Colonic mucosa (tissue), 4 donors: Measurements from ENCODE around the gene RPTOR. TPM values are rescaled to one million over a fixed set of nuclear protein-coding genes. Genes with fewer than 3 reads are reported as not detected.

ENCODE experiments used
- DNase-seq: peaks from one replicate; pipeline ENCODE4 v3.0.0-alpha.2; 2020
- H3K27ac ChIP-seq: fragments of 200-600 bp; one replicate; pipeline ENCODE4 v1.8.0; 2021
- H3K27me3 ChIP-seq: fragments of 200-600 bp; one replicate; pipeline ENCODE4 v1.8.0; 2021
- H3K36me3 ChIP-seq: fragments of 200-600 bp; one replicate; pipeline ENCODE4 v1.8.0; 2021
- H3K4me1 ChIP-seq: fragments of 200-600 bp; one replicate; pipeline ENCODE4 v1.8.0; 2021; ENCODE audit warnings: mild to moderate bottlenecking
- H3K4me3 ChIP-seq: fragments of 200-600 bp; one replicate; pipeline ENCODE4 v1.8.0; 2021
- H3K9ac ChIP-seq, 2 donors: one replicate each; pipeline ENCODE4 v1.7.0; 2013; ENCODE audit warnings: control low read depth in 2 of 2, low read depth in 2 of 2, low read length in 2 of 2
- H3K9me3 ChIP-seq: fragments of 200-600 bp; one replicate; pipeline ENCODE4 v1.8.0; 2021
- intact Hi-C: fragments of 100-400 bp; cut with DNase I; formaldehyde crosslinking; loops from one replicate; pipeline ENCODE4 v1.14.1; 2022
- total RNA-seq, 2 donors: library from RNA; stranded (reverse); fragmentation: NEBNext Ultra II Directional in 1 of 2; extraction: Animal tissue kit (Norgen Biotek cat#: 25700) in 1 of 2; gene quantifications; one replicate each; pipeline ENCODE4 v1.2.1, GENCODE V29; 2021
- TF ChIP-seq, protein P1 (sequence below): fragments of 200-600 bp; IDR thresholded peaks from one replicate; pipeline ENCODE4 v1.8.0; 2022; ENCODE audit warnings: antibody characterized with exemption, mild to moderate bottlenecking
- donor health status: healthy.
- donor health status: DM: no; HTN: no; CAD: no.
- donor health status: DM: no; HTN: no; CAD: no.

The RPTOR gene
- total RNA-seq, 2 donors from 2014 or later: 21.2 to 39.6 TPM

DNA sequence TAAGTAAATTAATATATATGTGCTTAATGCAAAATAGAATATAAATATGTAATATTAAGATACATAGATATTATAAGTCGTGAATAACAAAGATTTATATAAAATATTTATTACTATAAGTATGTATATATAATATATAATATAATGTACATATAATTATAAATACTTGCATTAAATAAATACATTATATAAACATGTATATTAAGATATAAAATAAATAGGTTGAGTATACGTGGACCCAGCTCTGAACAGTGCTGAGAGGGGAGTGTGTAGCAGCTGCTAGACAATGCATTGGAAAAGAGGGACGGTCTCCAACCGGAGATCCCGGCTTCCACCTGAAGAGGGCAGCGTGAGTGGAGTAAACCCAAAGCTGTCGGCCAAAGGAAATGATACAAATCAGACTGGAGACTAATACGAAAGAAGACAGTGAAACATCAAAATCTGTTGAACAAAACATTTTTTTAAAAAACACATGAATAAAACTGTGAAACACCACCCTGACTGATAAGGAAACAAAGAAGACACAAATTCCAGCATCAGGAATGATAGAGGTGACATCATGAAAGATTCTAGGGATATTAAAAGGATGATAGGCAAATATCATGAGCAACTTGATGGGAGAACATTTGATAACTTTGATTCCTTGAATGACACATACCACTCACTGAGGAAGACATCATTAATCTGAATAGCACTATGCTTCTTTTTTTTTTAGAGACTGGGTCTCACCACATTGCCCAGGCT lies 321.6 kb downstream of the RPTOR start:
- no peak overlapping the region for H3K27ac ChIP-seq
- H3K9me3 ChIP-seq: no peaks in the 10 kb centered on the region
- intact Hi-C loops: loop anchor here (5.0 kb wide), 1 partner anchor 111 kb away; no protein-coding TSS in a partner anchor
- H3K27me3 ChIP-seq: no peaks in the 10 kb centered on the region
- peak; percentile 72 for DNase-seq
- H3K4me1 ChIP-seq: no peaks in the 10 kb centered on the region
- H3K9ac ChIP-seq: no peak overlapping the region
- TF ChIP-seq, protein P1, sequence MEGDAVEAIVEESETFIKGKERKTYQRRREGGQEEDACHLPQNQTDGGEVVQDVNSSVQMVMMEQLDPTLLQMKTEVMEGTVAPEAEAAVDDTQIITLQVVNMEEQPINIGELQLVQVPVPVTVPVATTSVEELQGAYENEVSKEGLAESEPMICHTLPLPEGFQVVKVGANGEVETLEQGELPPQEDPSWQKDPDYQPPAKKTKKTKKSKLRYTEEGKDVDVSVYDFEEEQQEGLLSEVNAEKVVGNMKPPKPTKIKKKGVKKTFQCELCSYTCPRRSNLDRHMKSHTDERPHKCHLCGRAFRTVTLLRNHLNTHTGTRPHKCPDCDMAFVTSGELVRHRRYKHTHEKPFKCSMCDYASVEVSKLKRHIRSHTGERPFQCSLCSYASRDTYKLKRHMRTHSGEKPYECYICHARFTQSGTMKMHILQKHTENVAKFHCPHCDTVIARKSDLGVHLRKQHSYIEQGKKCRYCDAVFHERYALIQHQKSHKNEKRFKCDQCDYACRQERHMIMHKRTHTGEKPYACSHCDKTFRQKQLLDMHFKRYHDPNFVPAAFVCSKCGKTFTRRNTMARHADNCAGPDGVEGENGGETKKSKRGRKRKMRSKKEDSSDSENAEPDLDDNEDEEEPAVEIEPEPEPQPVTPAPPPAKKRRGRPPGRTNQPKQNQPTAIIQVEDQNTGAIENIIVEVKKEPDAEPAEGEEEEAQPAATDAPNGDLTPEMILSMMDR: peak; percentile 71
- H3K4me3 ChIP-seq: no peak overlapping the region
- no peaks in the 10 kb centered on the region for H3K36me3 ChIP-seq

DNA sequence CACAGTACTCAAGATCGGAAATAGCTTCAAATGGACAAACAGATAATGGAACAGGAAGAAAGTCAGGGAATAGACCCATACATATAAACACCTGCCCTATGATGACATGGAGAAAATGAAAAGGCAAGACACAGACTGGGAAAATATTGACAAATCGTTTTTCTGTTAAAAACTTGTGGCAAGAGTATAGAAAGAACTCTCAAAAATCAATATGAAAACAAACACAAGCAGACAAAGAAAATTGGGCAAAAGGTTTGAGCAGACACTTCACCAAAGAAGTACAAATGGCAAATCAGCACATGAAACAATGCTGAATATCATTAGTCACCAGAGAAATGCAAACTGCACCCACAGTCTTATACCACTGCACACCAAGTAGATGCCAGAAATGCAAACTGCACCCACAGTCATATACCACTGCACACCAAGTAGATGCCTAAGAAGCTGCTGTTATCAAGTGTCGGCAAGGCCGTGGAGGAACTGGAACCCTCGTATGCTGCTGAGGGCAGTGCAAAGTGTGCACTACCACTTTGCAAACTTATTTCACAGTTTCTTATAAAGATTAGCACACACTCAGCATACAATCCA lies 323.5 kb downstream of the RPTOR start:
- Histone ChIP-seq H3K9ac (no peak overlapping the region), H3K27me3 (no peaks in the 10 kb centered on the region), H3K9me3 (no peaks in the 10 kb centered on the region), H3K27ac (no peak overlapping the region), H3K4me1 (no peaks in the 10 kb centered on the region), H3K36me3 (no peaks in the 10 kb centered on the region), H3K4me3 (no peak overlapping the region)
- no peak for DNase-seq
- TF ChIP-seq, protein P1: no peak
- intact Hi-C loops: loop anchor here (5.0 kb wide), 1 partner anchor 109 kb away; no protein-coding TSS in a partner anchor

DNA sequence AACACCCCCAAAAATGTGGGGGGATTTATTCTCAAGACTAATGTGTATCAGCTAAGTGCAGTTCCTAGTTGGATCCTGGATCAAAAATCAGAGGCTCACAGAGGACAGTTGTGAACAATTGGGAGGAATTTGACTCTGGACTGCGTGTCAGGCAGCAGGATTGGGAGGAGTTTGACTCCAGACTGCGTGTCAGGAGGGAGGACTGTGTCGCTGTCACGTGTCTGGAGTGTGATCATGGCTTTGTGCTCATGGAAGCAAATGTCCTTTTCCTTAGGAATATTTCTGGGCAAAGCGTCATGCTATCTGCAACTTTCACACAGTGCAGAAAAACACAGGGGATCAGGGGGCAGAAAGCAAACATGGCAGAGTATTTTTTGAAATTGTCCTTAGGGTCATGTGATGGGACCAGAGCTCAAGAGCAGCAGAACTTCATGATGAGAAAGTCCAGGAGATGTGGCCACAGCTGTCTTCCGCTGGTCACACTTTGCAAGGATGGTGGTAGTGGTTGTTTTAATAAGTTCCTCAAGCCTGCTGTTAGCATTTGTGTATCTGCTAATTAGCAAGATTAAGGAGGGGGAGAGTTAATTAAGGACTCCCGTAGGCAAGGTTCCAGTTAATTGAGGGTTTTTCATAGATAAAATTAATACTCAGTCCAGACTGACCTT lies 325.0 kb downstream of the RPTOR start:
- DNase-seq: no peak
- H3K27ac ChIP-seq: no peak overlapping the region
- no peaks in the 10 kb centered on the region for H3K36me3 ChIP-seq
- H3K4me1 ChIP-seq: no peaks in the 10 kb centered on the region
- no peaks in the 10 kb centered on the region for H3K9me3 ChIP-seq
- H3K9ac ChIP-seq: no peak overlapping the region
- H3K27me3 ChIP-seq: no peaks in the 10 kb centered on the region
- intact Hi-C loops: loop anchor here (5.0 kb wide), 1 partner anchor 108 kb away; no protein-coding TSS in a partner anchor
- no peak overlapping the region for H3K4me3 ChIP-seq
- TF ChIP-seq, protein P1: no peak

DNA sequence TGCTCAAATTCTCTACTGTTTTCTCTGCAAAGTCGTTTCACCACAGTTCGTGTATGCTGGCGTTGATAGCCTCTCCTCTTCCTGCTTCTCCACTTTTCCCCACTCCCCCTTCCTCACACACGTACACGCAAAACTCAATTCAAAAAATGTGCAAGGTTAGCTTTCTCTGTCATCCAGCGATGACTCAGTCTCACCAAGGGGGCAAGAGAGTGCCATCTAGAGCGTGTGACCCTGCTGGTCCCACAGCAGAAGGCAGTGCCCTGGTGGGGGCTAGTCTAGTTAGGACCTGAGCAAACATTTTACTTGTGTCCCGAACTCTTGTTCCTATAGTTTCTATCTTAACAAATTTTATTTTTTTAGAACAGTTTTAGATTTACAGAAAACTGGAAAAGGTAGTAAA lies 325.8 kb downstream of the RPTOR start:
- Histone ChIP-seq H3K9ac (no peak overlapping the region), H3K36me3 (no peaks in the 10 kb centered on the region), H3K9me3 (no peaks in the 10 kb centered on the region), H3K27ac (no peak overlapping the region), H3K4me3 (no peak overlapping the region), H3K27me3 (no peaks in the 10 kb centered on the region), H3K4me1 (no peaks in the 10 kb centered on the region)
- TF ChIP-seq, protein P1: no peak
- no peak for DNase-seq
- intact Hi-C loops: no loop called here

DNA sequence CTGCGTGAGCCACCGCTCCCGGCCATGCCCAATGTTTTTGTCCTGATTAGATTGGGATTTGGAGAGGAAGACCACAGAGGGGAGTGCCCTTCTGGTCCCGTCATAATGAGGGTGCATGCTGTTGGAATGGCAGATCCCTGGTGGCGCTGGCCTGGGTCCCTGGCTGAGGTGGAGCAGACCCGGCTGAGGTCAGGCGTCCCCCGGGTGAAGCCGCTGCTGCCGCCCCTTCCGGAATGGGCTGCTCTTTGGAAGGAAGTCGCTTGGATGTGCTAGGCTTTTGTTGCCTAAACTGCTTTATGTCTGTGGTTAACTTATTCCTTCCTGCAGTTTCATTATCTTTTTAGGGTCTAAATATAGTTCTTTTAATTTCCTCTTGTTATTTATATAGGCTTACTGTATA lies 326.7 kb downstream of the RPTOR start:
- TF ChIP-seq, protein P1: no peak
- intact Hi-C loops: no loop called here
- no peak overlapping the region for H3K27ac ChIP-seq
- no peak overlapping the region for H3K4me3 ChIP-seq
- DNase-seq: no peak
- H3K27me3 ChIP-seq: no peaks in the 10 kb centered on the region
- no peaks in the 10 kb centered on the region for H3K4me1 ChIP-seq
- no peak overlapping the region for H3K9ac ChIP-seq
- H3K9me3 ChIP-seq: no peaks in the 10 kb centered on the region
- no peaks in the 10 kb centered on the region for H3K36me3 ChIP-seq
